GM21515 (cell line): Measurements from ENCODE around the gene CD200R1.
"Not testable (repeated sequence)": the region's sequence is repeated elsewhere in the genome, so short reads cannot be mapped to it uniquely, and the experiment has no call there.

Source experiments
- ATAC-seq: cut with Tn5 transposase; IDR thresholded peaks from one replicate; pipeline ENCODE4 v1.9.1; 2021; ENCODE audit not compliant: unreplicated experiment

Gene CD200R1

GRCh38 chr3:112974178-112974517, 755 bp downstream of the CD200R1 start:
- peak; percentile 36 for ATAC-seq

GRCh38 chr3:112973325-112974177, 1.4 kb downstream of the CD200R1 start:
- ATAC-seq, result peak; percentile 86

- ATAC-seq, result no peak
These were observed 2.7 kb downstream of the CD200R1 start for GRCh38 chr3:112972158-112972557.

GRCh38 chr3:112967828-112968227, 7.1 kb downstream of the CD200R1 start:
- no peak for ATAC-seq

- ATAC-seq, result no peak
These were observed 7.5 kb downstream of the CD200R1 start for GRCh38 chr3:112967425-112967824.

GRCh38 chr3:112966633-112967032, 8.3 kb downstream of the CD200R1 start:
- ATAC-seq, result no peak

- no peak for ATAC-seq
These were observed 9.2 kb downstream of the CD200R1 start for GRCh38 chr3:112965656-112966055.

- ATAC-seq, result no peak
These were observed 11.2 kb downstream of the CD200R1 start for GRCh38 chr3:112963683-112964082.

- ATAC-seq, result peak; percentile 73
These were observed 15.9 kb downstream of the CD200R1 start for GRCh38 chr3:112958811-112959560.

GRCh38 chr3:112956351-112956750, 18.6 kb downstream of the CD200R1 start:
- ATAC-seq, result no peak

GRCh38 chr3:112948346-112948838, 26.5 kb downstream of the CD200R1 start:
- ATAC-seq, result no peak

- no peak for ATAC-seq
These were observed 43.0 kb downstream of the CD200R1 start for GRCh38 chr3:112931736-112932521.

- ATAC-seq, result no peak
These were observed 44.1 kb downstream of the CD200R1 start for GRCh38 chr3:112930771-112931170.

- no peak for ATAC-seq
These were observed 48.9 kb downstream of the CD200R1 start for GRCh38 chr3:112925969-112926368.

GRCh38 chr3:112925560-112925959, 49.3 kb downstream of the CD200R1 start:
- no peak for ATAC-seq

GRCh38 chr3:112919541-112919940, 55.4 kb downstream of the CD200R1 start:
- not testable (repeated sequence) for ATAC-seq

GRCh38 chr3:112908252-112908651, 66.7 kb downstream of the CD200R1 start:
- peak; percentile 96 for ATAC-seq

GRCh38 chr3:112904786-112905185, 70.1 kb downstream of the CD200R1 start:
- ATAC-seq, result no peak

GRCh38 chr3:112900113-112900512, 74.8 kb downstream of the CD200R1 start:
- no peak for ATAC-seq

- ATAC-seq, result no peak
These were observed 77.1 kb downstream of the CD200R1 start for GRCh38 chr3:112897791-112898190.

GRCh38 chr3:112894258-112894657, 80.6 kb downstream of the CD200R1 start:
- no peak for ATAC-seq
